Activated CD4-positive, alpha-beta memory T cell treated with anti-CD3 and anti-CD28 coated beads for 36 hours (primary cell): Measurements from ENCODE around the gene NLRC5. TPM values are rescaled to one million over a fixed set of nuclear protein-coding genes. Genes with fewer than 3 reads are reported as not detected.

Experiments used
- CTCF ChIA-PET: fragments of 350-600 bp; sonication (Branson Sonifier 250); formaldehyde crosslinking; loops from one replicate; lab custom pipeline; 2021; ENCODE audit warnings: antibody characterized with exemption, inconsistent platforms; lab: Charles Lee
- POLR2A ChIA-PET: fragments of 350-600 bp; sonication (Branson Sonifier 250); formaldehyde crosslinking; loops from one replicate; lab custom pipeline; 2021; ENCODE audit warnings: antibody characterized with exemption; lab: Charles Lee
- DNase-seq: peaks from one replicate; pipeline ENCODE4 v3.0.0-alpha.2; 2020
- H3K27ac Mint-ChIP-seq: one replicate; pipeline ENCODE4 v1.8.0; 2021; ENCODE audit warnings: mixed read lengths
- H3K27me3 Mint-ChIP-seq: one replicate; pipeline ENCODE4 v1.8.0; 2021; ENCODE audit warnings: mixed read lengths
- H3K36me3 Mint-ChIP-seq: one replicate; pipeline ENCODE4 v1.8.0; 2021; ENCODE audit warnings: mixed read lengths
- H3K4me1 Mint-ChIP-seq: one replicate; pipeline ENCODE4 v1.8.0; 2021; ENCODE audit warnings: low read depth, mixed read lengths
- H3K4me3 Mint-ChIP-seq: one replicate; pipeline ENCODE4 v1.8.0; 2021; ENCODE audit warnings: mild to moderate bottlenecking, mixed read lengths
- H3K9me3 Mint-ChIP-seq: one replicate; pipeline ENCODE4 v1.8.0; 2021; ENCODE audit warnings: mixed read lengths
- intact Hi-C: fragments of 100-400 bp; cut with micrococcal nuclease; formaldehyde crosslinking; loops from one replicate; pipeline ENCODE4 v1.15.1; 2023
- total RNA-seq, 2 experiments: library from RNA; stranded (reverse); gene quantifications; one replicate each; pipeline ENCODE4 v1.2.3, GENCODE V29; 2021

Gene NLRC5
- total RNA-seq, 2 experiments from 2014 or later: 151 to 167 TPM

DNA sequence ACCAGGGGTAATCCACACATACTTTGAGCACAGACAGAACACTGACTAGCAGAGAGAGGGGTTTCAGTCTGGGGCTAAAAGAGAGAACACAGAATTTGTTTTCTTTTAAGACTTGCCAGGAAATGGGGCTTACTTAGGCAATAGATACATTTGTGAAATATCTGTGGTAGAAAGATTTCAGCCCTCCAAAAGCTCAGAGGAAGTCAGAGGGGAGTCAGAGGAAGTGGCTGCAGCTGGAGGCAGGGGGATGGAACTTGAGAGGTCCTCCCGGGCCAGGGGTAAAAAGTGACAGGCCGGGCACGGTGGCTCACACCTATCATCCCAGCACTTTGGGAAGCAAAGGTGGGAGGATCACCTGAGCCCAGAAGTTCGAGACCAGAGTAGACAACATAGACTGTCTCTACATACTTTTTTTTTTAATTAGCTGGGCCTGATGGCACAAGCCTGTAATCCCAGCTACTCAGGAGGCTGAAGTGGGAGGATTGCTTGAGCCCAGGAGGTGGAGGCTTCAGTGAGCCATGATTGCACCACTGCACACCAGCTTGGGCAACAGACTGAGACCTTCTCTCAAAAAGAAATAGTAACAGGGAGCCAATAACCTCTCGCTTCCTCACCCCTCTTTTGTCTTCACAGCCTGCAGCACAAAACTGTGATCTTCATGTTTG is 49.9 kb downstream of the NLRC5 start:
- Mint-ChIP-seq H3K4me3 (peak overlapping the region; percentile 27), H3K27ac (peak overlapping the region; percentile 98), H3K36me3 (peaks cover 71% of the 10 kb centered on the region), H3K9me3 (no peaks in the 10 kb centered on the region), H3K27me3 (no peaks in the 10 kb centered on the region), H3K4me1 (peaks cover 88% of the 10 kb centered on the region)
- POLR2A ChIA-PET: interaction anchor here (0.6 to 5.6 kb wide), 7 partner anchors 14 to 51 kb away, joined by 3 to 50 read pairs (median 5); partner anchors contain the start of gene NLRC5
- intact Hi-C loops: loop anchor here (1.0 kb wide), 1 partner anchor 10 kb away; no protein-coding TSS in a partner anchor
- CTCF ChIA-PET: interaction anchor here (0.9 to 6.5 kb wide), 3 partner anchors 16 to 570 kb away, joined by 3 to 84 read pairs (median 3); no protein-coding TSS in a partner anchor
- peak; percentile 65 for DNase-seq

DNA sequence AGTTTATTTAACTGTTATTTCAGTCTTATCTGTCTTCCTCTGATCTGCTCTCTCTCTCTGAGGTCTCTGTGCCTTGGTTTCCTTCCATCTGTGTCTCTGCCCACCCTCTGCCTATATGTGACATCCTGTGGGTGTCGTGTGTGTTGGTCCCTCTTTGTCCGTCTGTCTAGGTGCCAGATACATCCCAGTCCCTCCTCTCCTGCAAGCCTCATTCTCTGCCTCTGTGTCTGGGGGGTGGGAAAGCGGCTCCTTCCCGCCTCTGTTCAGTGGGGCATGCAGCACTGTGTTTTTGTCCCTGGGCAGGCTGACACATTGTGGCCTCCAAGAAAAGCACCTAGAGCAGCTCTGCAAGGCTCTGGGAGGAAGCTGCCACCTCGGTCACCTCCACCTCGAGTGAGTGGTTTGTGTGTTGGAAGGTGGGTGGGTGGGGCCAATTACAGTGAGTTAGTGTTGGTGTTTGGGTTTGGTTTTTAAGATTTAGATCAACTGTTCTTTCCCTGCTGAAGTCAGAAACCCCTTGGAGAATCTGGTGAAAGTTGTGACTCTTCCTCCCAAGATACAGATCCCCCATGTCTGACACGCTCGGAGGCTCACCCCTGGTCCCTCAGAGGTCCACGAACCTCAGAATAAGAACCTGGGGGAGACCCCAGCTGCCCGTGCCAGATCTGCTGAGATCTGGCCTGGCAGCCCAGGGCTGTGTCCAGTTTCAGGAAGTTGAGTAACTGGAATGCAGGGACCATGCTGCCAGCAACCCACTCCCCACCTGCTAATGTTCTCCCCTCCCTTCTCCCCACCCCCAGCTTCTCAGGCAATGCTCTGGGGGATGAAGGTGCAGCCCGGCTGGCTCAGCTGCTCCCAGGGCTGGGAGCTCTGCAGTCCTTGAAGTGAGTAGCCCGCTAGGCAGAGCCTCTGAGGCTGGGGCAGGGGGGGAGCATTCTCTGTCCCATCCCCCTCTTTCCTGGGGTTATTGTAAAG is 52.1 kb downstream of the NLRC5 start:
- peaks cover 64% of the 10 kb centered on the region for H3K36me3 Mint-ChIP-seq
- DNase-seq: peak; percentile 94
- ChIA-PET CTCF (interaction anchor here (0.8 to 6.5 kb wide), 10 partner anchors 10 to 77 kb away, joined by 3 to 84 read pairs (median 5); partner anchors contain the start of gene NLRC5), POLR2A (interaction anchor here (0.6 to 5.6 kb wide), 25 partner anchors 9 to 568 kb away, joined by 3 to 50 read pairs (median 5); partner anchors contain the start of gene NLRC5)
- H3K9me3 Mint-ChIP-seq: no peaks in the 10 kb centered on the region
- peaks cover 78% of the 10 kb centered on the region for H3K4me1 Mint-ChIP-seq
- peak overlapping the region; percentile 27 for H3K4me3 Mint-ChIP-seq
- H3K27me3 Mint-ChIP-seq: no peaks in the 10 kb centered on the region
- H3K27ac Mint-ChIP-seq: peak overlapping the region; percentile 98
- intact Hi-C loops: loop anchor here (1.0 to 2.0 kb wide), 5 partner anchors 27 to 97 kb away; no protein-coding TSS in a partner anchor

DNA sequence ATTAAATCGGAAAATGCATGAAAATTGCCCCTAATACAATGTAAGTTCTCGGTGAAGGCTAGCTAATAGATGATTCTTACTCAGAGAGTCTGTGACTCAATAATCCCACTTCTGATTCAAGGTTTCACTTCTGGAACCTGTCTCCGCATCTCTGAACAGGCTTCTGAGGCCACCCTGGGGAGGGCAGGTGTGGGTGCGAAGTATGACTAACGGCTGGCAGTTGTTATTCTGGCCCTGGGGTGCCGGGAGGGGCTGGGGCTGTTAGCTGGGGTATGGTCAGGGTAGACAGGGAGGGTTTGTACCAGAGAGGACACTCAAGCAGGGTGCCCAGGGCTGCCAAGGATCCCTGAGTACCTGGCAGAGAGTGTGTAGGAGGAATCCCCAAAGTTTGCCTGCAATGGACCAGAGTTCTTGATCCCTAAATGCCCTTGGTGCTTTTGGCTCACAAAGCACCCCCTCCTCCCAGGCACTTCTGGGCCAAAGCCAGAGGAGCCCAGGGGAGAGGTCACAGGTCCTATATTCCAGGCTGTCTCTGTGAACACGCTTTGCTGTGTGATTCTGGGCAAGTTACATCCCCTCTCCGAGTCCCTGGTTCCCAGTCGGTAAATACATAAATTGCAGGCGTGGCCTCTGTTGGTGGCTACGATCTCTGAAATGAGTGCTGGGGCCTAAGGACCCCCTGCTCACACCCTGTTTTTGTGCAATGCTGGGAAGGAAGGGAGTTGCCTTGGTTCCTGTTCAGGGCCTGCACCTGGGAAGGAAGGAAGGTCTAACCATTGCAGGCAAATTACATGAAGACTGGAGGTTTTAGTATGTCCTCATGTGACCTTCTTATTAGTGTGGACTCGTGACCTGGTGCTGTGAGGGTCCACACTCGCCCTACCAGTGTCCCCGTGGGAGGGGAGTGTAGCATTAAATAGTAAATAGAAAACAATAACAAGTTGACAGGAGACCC is 53.1 kb downstream of the NLRC5 start:
- peaks cover 61% of the 10 kb centered on the region for H3K36me3 Mint-ChIP-seq
- peak; percentile 93 for DNase-seq
- ChIA-PET CTCF (interaction anchor here (0.8 to 6.5 kb wide), 10 partner anchors 11 to 78 kb away, joined by 3 to 84 read pairs (median 5); partner anchors contain the start of gene NLRC5), POLR2A (interaction anchor here (0.6 to 5.6 kb wide), 22 partner anchors 10 to 567 kb away, joined by 3 to 50 read pairs (median 6); partner anchors contain the start of gene NLRC5)
- H3K4me3 Mint-ChIP-seq: peak overlapping the region; percentile 27
- peaks cover 69% of the 10 kb centered on the region for H3K4me1 Mint-ChIP-seq
- H3K27ac Mint-ChIP-seq: peak overlapping the region; percentile 98
- intact Hi-C loops: loop anchor here (1.0 kb wide), 2 partner anchors 52 to 78 kb away; no protein-coding TSS in a partner anchor
- no peaks in the 10 kb centered on the region for H3K9me3 Mint-ChIP-seq
- no peaks in the 10 kb centered on the region for H3K27me3 Mint-ChIP-seq

DNA sequence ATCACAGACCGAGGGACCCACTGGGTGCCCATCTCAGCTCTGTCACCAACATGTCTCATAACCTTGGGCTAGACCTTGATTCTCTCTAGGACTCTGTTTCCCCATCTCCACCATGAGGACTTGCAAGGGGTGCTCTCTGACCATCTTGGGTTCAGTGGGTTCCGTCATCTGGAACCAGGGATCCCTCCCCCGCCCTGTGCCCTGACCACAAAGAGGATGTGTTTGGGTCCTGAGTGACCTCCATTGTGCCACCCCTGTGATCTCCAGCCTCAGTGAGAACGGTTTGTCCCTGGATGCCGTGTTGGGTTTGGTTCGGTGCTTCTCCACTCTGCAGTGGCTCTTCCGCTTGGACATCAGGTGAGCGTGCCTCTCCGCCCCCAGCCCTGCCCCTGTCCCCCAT is 53.9 kb downstream of the NLRC5 start:
- no peak for DNase-seq
- Mint-ChIP-seq H3K36me3 (peaks cover 62% of the 10 kb centered on the region), H3K4me3 (no peak overlapping the region), H3K27me3 (no peaks in the 10 kb centered on the region), H3K4me1 (peaks cover 66% of the 10 kb centered on the region), H3K9me3 (no peaks in the 10 kb centered on the region), H3K27ac (peak overlapping the region; percentile 98)
- intact Hi-C loops: no loop called here
- ChIA-PET CTCF (interaction anchor here (2.0 to 6.5 kb wide), 2 partner anchors 54 to 79 kb away, joined by 18 to 84 read pairs; partner anchors contain the start of gene NLRC5), POLR2A (interaction anchor here (5.6 kb wide), 1 partner anchor 55 kb away, joined by 50 read pairs; the partner anchor contains the start of gene NLRC5)

DNA sequence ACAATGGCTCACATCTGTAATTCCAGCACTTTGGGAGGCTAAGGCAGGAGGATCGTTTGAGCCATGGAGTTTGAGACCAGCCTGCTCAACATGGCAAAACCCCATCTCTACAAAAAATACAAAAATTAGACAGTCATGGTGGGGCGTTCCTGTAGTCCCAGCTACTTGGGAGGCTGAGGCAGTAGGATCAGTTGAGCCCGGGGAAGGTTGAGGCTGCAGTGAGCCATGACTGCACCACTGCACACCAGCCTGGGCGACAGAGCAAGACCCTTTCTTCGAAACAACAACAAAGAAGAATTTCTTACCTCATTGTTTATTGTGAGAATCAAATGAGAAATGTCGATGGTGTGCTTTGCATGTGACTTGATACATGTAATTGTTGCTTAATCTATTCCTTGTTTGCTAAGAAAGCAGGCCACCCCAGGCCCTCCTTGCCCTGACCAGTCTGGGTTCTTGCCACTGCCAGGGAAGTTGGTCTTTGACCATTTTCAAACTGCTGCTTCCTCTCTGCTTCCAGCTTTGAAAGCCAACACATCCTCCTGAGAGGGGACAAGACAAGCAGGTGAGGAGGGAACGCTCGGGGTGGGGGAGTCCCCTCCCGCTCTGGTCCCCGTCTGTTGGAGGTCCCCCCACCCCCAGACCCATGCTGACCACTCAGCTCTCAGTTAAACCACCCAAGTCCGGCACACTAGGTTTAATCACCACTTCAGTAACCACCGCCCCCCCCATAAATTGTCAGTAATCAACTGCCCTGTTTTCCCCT is 55.8 kb downstream of the NLRC5 start:
- no peaks in the 10 kb centered on the region for H3K27me3 Mint-ChIP-seq
- intact Hi-C loops: no loop called here
- H3K4me1 Mint-ChIP-seq: peaks cover 60% of the 10 kb centered on the region
- no peak for DNase-seq
- peak overlapping the region; percentile 64 for H3K27ac Mint-ChIP-seq
- ChIA-PET CTCF (interaction anchor here (1.0 to 2.9 kb wide), 6 partner anchors 13 to 81 kb away, joined by 3 to 20 read pairs (median 4); no protein-coding TSS in a partner anchor), POLR2A (interaction anchor here (1.8 kb wide), 1 partner anchor 56 kb away, joined by 6 read pairs; the partner anchor contains the start of gene NLRC5)
- H3K9me3 Mint-ChIP-seq: no peaks in the 10 kb centered on the region
- no peak overlapping the region for H3K4me3 Mint-ChIP-seq
- H3K36me3 Mint-ChIP-seq: peaks cover 56% of the 10 kb centered on the region

DNA sequence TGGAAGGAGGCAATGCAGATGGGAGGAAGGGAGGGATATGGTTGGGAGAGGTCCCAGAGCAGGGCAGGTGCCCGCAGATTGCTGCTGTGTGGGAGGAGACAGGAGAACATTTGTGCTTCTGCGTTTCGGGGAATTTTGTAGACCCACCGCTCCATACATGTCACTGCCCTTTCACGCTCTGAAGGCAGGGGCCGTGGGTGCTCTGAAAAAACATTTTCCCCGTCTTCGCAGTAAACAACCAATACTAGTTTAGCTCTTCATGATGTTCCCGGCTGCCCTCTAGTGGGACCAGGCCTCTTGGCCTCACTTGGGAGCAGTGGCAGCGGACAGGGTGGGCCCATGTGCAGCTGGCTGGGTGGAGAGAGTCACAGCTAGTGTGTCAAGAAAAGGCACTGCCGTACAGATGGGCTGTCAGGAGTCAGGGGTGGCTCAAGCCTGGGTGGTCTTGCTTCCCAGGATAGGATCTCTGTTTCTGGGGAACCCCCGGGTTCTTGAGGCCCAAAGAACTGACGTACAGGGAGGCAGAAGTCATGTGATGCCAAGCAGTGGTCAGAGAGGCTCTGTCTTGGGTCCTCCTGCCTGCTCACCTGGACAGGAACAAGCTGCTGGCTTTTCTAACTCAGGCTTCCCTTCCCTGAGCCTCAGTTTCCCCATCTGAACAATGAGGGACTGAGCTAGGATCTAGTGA is 56.5 kb downstream of the NLRC5 start:
- Mint-ChIP-seq H3K27me3 (no peaks in the 10 kb centered on the region), H3K9me3 (no peaks in the 10 kb centered on the region), H3K4me3 (no peak overlapping the region), H3K4me1 (peaks cover 57% of the 10 kb centered on the region), H3K36me3 (peaks cover 58% of the 10 kb centered on the region), H3K27ac (peak overlapping the region; percentile 64)
- intact Hi-C loops: no loop called here
- POLR2A ChIA-PET: interaction anchor here (1.8 kb wide), 1 partner anchor 57 kb away, joined by 6 read pairs; the partner anchor contains the start of gene NLRC5
- peak; percentile 43 for DNase-seq
- CTCF ChIA-PET: interaction anchor here (1.0 to 2.9 kb wide), 6 partner anchors 14 to 81 kb away, joined by 3 to 20 read pairs (median 4); no protein-coding TSS in a partner anchor

DNA sequence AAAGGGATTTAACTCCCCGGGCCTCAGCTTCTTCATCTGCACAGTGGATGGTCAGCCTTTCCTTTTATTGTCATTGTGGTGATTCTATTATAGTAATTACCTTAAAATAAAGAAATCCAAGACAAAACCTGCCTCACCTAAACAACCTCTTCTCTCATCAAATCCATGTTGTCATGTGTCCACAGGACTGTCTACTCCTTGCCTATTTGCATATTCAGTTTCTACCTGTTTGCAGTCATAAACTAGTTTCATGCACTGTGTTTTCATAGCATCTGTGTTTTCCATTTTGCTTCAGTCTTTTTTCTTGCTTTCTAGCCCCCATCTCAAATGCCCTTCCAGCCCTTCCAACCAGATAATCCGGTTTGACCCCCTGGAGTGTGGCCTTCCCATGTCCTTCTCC is 58.7 kb downstream of the NLRC5 start:
- no peak for DNase-seq
- intact Hi-C loops: no loop called here
- Mint-ChIP-seq H3K27me3 (no peaks in the 10 kb centered on the region), H3K36me3 (peaks cover 64% of the 10 kb centered on the region), H3K4me3 (no peak overlapping the region), H3K27ac (peak overlapping the region; percentile 65), H3K4me1 (peaks cover 49% of the 10 kb centered on the region), H3K9me3 (no peaks in the 10 kb centered on the region)
- CTCF ChIA-PET: no interaction called here
- POLR2A ChIA-PET: no interaction called here

DNA sequence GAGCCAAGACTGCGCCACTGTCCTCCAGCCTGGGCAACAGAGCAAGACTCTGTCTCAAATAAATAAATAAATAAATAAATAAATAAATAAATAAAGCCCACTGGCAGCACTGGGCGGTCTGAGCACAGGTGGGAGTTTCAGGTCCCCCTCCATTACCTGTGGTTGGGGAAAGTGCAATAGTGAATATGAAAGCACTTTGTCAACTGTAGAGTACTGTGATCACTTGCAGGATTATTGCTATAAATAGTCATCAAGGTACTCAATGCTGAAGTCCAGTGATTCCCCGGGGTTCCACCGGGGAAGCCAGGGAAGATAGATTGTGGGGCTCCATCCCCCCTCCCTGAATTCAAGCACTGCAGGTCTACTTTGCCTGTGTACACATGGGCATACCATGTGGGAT is 60.3 kb downstream of the NLRC5 start:
- peak; percentile 52 for DNase-seq
- H3K36me3 Mint-ChIP-seq: peaks cover 61% of the 10 kb centered on the region
- intact Hi-C loops: no loop called here
- H3K4me3 Mint-ChIP-seq: no peak overlapping the region
- H3K9me3 Mint-ChIP-seq: no peaks in the 10 kb centered on the region
- H3K27ac Mint-ChIP-seq: peak overlapping the region; percentile 79
- H3K4me1 Mint-ChIP-seq: peaks cover 48% of the 10 kb centered on the region
- ChIA-PET POLR2A (no interaction called here), CTCF (no interaction called here)
- no peaks in the 10 kb centered on the region for H3K27me3 Mint-ChIP-seq

DNA sequence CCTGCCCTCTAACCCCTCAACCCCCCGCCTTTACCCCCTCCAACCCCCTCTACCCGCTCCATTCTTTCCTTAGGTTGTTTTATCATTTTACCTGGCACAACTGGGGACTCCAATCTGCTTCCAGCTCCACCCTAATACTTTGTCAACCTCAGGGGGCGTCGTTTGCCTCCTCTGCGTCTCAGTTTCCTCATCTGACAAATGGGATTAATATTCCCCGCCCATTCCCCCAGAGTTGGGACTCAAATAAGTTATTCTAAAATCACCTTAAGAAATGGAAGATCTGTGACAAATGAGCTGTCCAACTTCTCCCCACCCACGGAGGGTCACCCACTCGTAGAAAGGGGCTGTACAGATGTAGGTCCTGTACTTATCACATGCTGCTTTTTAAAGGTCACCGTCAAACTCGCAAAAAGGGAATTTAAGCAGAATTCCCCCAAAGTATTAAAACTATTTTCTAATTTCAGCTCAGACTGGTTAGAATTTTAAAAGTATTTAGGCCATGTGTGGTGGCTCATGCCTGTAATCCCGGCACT is 62.4 kb downstream of the NLRC5 start:
- POLR2A ChIA-PET: interaction anchor here (0.6 to 1.6 kb wide), 3 partner anchors 9 to 60 kb away, joined by 4 to 11 read pairs (median 4); no protein-coding TSS in a partner anchor
- no peak overlapping the region for H3K4me3 Mint-ChIP-seq
- H3K27me3 Mint-ChIP-seq: no peaks in the 10 kb centered on the region
- H3K27ac Mint-ChIP-seq: peak overlapping the region; percentile 79
- CTCF ChIA-PET: interaction anchor here (0.6 to 1.7 kb wide), 4 partner anchors 52 to 933 kb away, joined by 3 to 6 read pairs (median 3); no protein-coding TSS in a partner anchor
- intact Hi-C loops: no loop called here
- no peak for DNase-seq
- H3K9me3 Mint-ChIP-seq: no peaks in the 10 kb centered on the region
- peaks cover 40% of the 10 kb centered on the region for H3K4me1 Mint-ChIP-seq
- H3K36me3 Mint-ChIP-seq: peaks cover 59% of the 10 kb centered on the region
